GM19455 (cell line): ENCODE measurements around the gene MFSD1.

Experiments used
- ATAC-seq: cut with Tn5 transposase; IDR thresholded peaks from one replicate; pipeline ENCODE4 v1.9.1; 2021; ENCODE audit not compliant: unreplicated experiment

Gene MFSD1

GRCh38 chr3:158809642-158810041, 7.8 kb downstream of the MFSD1 start:
- no peak for ATAC-seq

GRCh38 chr3:158810823-158811724, 9.2 kb downstream of the MFSD1 start:
- no peak for ATAC-seq

- ATAC-seq = no peak
These were observed 17.4 kb downstream of the MFSD1 start for GRCh38 chr3:158819282-158819681.

DNA sequence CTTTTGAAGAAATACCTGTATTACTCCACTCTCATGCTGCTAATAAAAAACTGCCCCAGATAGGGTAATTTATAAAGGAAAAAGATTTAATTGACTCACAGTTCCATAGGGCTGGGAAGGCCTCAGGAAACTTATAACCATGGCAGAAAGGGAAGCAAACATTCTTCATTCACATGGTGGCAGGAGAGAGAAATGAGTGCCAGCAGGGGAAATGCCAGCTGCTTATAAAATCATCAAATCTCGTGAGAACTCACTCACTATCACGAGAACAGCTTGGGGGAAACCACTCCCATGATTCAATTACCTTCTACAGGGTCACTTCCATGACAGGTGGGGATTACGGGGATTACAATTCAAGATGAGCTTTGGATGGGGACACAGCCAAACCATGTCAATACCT, 18.7 kb downstream of the MFSD1 start:
- no peak for ATAC-seq

- no peak for ATAC-seq
These were observed 20.0 kb downstream of the MFSD1 start for GRCh38 chr3:158821847-158822246.

DNA sequence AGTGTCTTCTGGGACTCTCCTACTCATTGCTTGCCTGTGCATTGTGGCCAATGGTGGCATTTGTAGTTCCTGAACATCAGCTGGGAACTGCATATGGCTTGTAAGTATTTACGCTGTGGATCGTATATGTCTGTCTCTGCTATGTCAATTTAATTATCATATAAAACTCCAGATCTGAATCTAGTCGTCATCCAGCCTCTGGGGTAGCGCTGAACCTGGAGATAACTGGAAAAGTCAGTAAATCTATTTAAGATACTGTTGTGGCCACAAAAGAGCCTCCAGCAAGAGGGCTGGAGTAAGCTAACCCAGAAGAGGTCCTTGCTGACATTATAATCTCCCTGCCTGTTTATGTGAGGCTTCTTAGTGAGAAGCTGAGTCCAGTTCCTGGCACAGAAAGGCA, 21.6 kb downstream of the MFSD1 start:
- no peak for ATAC-seq

- no peak for ATAC-seq
These were observed 25.9 kb downstream of the MFSD1 start for GRCh38 chr3:158827773-158828172.

DNA sequence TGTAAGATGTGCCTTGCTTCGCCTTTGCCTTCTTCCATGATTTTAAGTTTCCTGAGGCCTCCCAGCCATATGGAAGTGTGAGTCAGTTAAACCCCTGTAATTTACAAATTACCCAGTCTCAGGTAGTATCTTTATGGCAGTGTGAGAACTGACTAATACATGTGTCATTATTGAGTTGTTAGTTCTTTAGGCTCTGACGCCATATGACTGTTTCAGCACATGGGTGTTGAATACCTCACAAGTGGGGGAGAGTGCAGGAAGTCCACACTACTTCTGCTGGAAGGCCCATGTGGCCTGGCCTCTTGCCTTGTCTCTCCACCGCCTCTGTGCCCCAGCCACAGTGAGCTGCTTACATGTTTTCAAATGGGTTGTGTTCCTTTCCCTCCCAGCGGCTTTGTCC, 28.5 kb downstream of the MFSD1 start:
- no peak for ATAC-seq

DNA sequence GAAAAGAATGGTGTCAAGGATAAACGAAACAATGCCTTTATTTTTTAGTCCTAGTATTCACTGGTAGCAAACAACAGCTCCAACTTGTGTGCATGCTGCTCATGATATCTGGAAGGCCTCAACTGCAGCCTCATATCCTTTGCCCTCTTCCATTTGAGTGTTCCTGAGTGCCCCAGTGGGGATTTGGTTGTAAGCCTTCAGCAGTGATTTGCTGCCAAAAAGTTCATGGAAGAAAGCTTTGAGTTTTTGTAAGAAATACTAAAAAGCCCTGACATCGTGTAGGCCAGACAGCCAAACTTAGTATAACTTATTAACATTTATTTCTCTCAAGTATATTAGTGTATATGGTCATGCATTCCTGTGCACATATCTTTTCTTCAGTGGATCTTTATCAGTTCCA, 30.0 kb downstream of the MFSD1 start:
- ATAC-seq = no peak

GRCh38 chr3:158835631-158836030, 33.8 kb downstream of the MFSD1 start:
- no peak for ATAC-seq

GRCh38 chr3:158836312-158836711, 34.5 kb downstream of the MFSD1 start:
- ATAC-seq = no peak

DNA sequence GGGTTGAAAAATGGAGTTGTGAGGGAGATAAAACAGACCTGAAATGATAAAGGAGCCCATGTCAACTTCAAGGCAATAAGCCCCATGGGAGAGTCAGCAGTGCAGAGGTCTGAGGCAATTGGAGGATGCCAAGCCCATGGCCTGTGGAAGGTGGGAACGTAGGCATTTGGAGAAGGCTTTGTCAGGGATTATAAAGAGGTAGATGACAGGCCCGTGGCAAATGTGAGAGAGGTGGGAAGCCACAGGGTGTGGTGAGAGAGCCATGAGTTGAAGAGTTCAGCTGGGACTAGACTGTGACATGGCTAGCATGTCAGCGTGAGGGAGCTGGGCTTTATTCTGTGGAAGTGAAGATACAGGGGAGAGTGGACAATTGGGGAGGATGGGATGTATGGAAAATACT, 35.4 kb downstream of the MFSD1 start:
- ATAC-seq = no peak

GRCh38 chr3:158839966-158840365, 38.1 kb downstream of the MFSD1 start:
- no peak for ATAC-seq

GRCh38 chr3:158841387-158841786, 39.5 kb downstream of the MFSD1 start:
- no peak for ATAC-seq

- ATAC-seq = no peak
These were observed 41.1 kb downstream of the MFSD1 start for GRCh38 chr3:158842976-158843375.

GRCh38 chr3:158845765-158846350, 44.0 kb downstream of the MFSD1 start:
- ATAC-seq = no peak

DNA sequence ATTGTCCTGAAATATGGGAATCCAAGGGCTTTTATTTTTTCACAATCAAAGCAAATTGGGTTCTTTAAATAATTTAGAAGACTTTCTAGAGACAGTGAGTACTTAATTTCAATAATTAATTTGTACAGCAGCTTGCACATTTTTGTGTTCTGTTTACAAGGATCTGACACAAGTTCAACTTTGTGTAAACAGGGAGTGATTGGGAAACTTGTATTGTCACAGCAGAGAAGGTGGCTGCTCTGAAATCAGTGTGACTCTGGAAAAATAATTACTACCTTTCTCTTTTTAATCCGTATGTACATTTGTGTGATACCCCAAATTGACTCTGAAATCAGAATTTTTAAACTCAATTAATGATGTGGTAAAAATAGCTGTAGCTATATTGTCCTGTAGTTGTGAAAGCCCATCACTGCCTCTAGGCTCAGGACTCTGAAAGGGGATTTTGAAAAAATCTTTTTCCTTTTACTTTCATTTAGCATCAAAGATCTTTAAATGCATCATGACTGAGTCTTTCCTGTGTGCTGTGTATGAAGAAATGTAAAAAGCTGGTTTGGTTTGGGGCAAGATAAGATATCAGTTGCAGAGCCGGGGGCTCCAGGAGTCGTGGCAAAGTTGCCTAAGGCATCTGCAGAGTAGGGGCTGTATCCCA, 45.1 kb downstream of the MFSD1 start:
- peak; percentile 87 for ATAC-seq

GRCh38 chr3:158847452-158847821, 45.6 kb downstream of the MFSD1 start:
- peak; percentile 45 for ATAC-seq

DNA sequence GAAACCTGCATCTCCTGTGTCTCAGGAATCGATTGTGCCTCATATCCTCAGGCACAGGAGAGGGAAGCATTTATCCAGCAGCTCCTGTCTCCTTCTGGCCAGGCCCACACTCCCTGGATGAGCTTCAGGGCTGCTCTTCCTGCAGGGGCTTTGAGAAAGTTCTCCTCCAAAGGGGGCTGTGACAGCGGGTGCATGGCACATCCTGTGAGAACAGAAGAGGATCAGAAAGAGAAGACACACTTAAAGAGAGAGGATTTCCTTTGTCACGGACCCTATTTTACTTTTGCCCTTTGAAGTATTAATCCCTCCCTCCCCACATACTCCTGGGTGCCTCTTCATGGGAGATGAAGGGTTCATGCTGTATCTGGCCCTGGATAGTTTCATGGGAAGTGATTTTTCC, 46.0 kb downstream of the MFSD1 start:
- ATAC-seq = no peak

- ATAC-seq = no peak
These were observed 47.9 kb downstream of the MFSD1 start for GRCh38 chr3:158849757-158850156.

- no peak for ATAC-seq
These were observed 57.5 kb downstream of the MFSD1 start for GRCh38 chr3:158859362-158859761.

DNA sequence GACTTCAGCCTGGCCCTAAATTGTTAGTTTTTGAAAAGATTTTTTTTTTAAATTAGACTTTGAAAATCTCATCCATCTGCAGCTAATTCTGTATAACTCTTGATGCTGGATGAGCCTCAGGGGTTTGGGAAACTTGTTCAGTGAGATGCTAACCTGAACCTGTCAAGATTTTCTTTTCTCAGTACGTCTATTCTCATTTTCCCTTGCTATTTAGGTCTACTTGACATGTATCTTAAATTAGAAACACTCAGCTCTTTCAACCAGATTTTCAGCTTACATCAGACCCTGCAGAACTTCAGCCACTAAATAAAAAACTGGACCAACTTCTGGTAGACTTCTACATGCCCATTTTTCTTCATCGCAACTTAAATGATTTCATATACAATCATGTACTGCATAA, 61.4 kb downstream of the MFSD1 start:
- peak; percentile 48 for ATAC-seq
